ENCODE results near the gene ITIH3.

ITIH3 gene

DNA sequence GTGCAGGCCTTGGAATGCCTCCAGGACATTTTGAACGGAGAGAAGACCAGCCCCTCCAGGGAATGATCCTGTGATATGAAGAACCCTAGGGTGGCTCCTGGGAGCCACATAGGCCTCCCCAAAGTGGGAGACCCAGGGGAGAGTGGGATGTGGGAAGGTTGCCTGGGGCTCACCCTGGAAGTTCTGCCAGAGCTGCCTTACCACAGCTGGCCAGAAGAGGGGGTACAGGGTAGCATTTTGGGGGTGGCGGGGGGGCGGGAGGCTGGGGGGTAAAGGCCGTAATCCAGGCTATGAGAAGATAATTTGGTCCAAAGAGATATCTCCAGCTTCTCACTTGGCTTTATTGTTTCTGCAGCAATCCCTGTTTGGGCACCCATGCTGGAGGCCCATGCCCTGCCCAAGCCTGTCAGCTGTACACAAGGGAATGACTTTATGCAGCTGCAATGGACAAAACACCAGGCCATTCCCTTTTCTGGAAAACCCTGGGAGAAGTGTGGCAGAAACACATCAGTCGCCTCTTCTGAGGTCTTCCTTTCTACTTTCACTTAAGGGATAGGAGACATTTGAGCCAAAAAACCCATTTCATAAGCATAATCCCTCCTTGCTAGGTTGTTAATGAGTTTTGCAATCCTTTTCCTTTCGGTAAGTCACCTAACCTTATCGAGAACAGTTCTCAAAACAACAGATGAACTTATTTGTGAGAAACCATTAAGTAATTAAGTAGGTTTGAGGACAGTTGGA, 51.3 kb downstream of the ITIH3 start:
- H3K27me3 ChIP-seq (ENCODE audit: insufficient read depth, low read length): no peaks in the 10 kb centered on the region
- H4K12ac ChIP-seq (ENCODE audit: low read depth, low read length): no peak overlapping the region
- WGBS (ENCODE audit: extremely low coverage, insufficient coverage, insufficient read length): no CpG with 5 or more reads among the region's 7 CpGs
- H3K27ac ChIP-seq (ENCODE audit: low read depth, low read length): no peak overlapping the region
- no peaks in the 10 kb centered on the region for H3K79me2 ChIP-seq (ENCODE audit: control insufficient read depth, insufficient read depth, low read length, poor library complexity)
- H3K9ac ChIP-seq (ENCODE audit: low read length): no peak overlapping the region
- H3K79me1 ChIP-seq (ENCODE audit: low read length): no peaks in the 10 kb centered on the region
- DNase-seq: no peak
- H3K14ac ChIP-seq (ENCODE audit: low read length): no peak overlapping the region
- H3K4ac ChIP-seq (ENCODE audit: low read depth, low read length): no peak overlapping the region
- H3K4me2 ChIP-seq (ENCODE audit: low read length): no peak overlapping the region
- H3K18ac ChIP-seq (ENCODE audit: low read length): no peak overlapping the region
- no peaks in the 10 kb centered on the region for H3K4me1 ChIP-seq (ENCODE audit: control insufficient read depth in 1 of 2, insufficient read depth in 2 of 2, low read length in 2 of 2)
- peaks cover 2% of the 10 kb centered on the region for H3K9me3 ChIP-seq (ENCODE audit: insufficient read depth, low read depth, low read length)
- no peak overlapping the region for H2AK5ac ChIP-seq (ENCODE audit: low read length)
- no peak overlapping the region for H3K4me3 ChIP-seq (ENCODE audit: low read depth, low read length)
- H2BK5ac ChIP-seq (ENCODE audit: low read depth, low read length, poor library complexity): no peak overlapping the region
- H4K8ac ChIP-seq (ENCODE audit: low read depth, low read length): no peak overlapping the region
- H3K36me3 ChIP-seq (ENCODE audit: control insufficient read depth in 1 of 2, insufficient read depth in 2 of 2, low read length in 2 of 2): peaks cover 6 to 17% of the 10 kb centered on the region in 2 experiments
- H2BK12ac ChIP-seq (ENCODE audit: low read length): no peak overlapping the region
- H2BK120ac ChIP-seq (ENCODE audit: insufficient read depth, low read length, poor library complexity): no peak overlapping the region
- H4K91ac ChIP-seq (ENCODE audit: low read depth, low read length): no peak overlapping the region
- no peak overlapping the region for H2AFZ ChIP-seq (ENCODE audit: insufficient read depth, low read length, poor library complexity)
- no peak overlapping the region for H3K23ac ChIP-seq (ENCODE audit: low read length)

GRCh38 chr3:52846432-52846965, 51.9 kb downstream of the ITIH3 start:
- no peak overlapping the region for H3K27ac ChIP-seq (ENCODE audit: low read depth, low read length)
- H3K36me3 ChIP-seq (ENCODE audit: control insufficient read depth in 1 of 2, insufficient read depth in 2 of 2, low read length in 2 of 2): peaks cover 3 to 15% of the 10 kb centered on the region in 2 experiments
- H3K14ac ChIP-seq (ENCODE audit: low read length): no peak overlapping the region
- DNase-seq: no peak
- H2BK12ac ChIP-seq (ENCODE audit: low read length): no peak overlapping the region
- no peak overlapping the region for H2BK5ac ChIP-seq (ENCODE audit: low read depth, low read length, poor library complexity)
- H3K4me3 ChIP-seq (ENCODE audit: low read depth, low read length): no peak overlapping the region
- no peak overlapping the region for H3K23ac ChIP-seq (ENCODE audit: low read length)
- no peak overlapping the region for H4K12ac ChIP-seq (ENCODE audit: low read depth, low read length)
- H4K91ac ChIP-seq (ENCODE audit: low read depth, low read length): no peak overlapping the region
- H2BK120ac ChIP-seq (ENCODE audit: insufficient read depth, low read length, poor library complexity): no peak overlapping the region
- no CpG with 5 or more reads among the region's 15 CpGs for WGBS (ENCODE audit: extremely low coverage, insufficient coverage, insufficient read length)
- no peaks in the 10 kb centered on the region for H3K79me2 ChIP-seq (ENCODE audit: control insufficient read depth, insufficient read depth, low read length, poor library complexity)
- H3K4me2 ChIP-seq (ENCODE audit: low read length): no peak overlapping the region
- no peak overlapping the region for H3K18ac ChIP-seq (ENCODE audit: low read length)
- H3K9me3 ChIP-seq (ENCODE audit: insufficient read depth, low read depth, low read length): peaks cover 2% of the 10 kb centered on the region
- no peak overlapping the region for H4K8ac ChIP-seq (ENCODE audit: low read depth, low read length)
- no peak overlapping the region for H3K4ac ChIP-seq (ENCODE audit: low read depth, low read length)
- H2AK5ac ChIP-seq (ENCODE audit: low read length): no peak overlapping the region
- H3K9ac ChIP-seq (ENCODE audit: low read length): no peak overlapping the region
- no peaks in the 10 kb centered on the region for H3K79me1 ChIP-seq (ENCODE audit: low read length)
- no peaks in the 10 kb centered on the region for H3K4me1 ChIP-seq (ENCODE audit: control insufficient read depth in 1 of 2, insufficient read depth in 2 of 2, low read length in 2 of 2)
- no peaks in the 10 kb centered on the region for H3K27me3 ChIP-seq (ENCODE audit: insufficient read depth, low read length)
- H2AFZ ChIP-seq (ENCODE audit: insufficient read depth, low read length, poor library complexity): no peak overlapping the region

DNA sequence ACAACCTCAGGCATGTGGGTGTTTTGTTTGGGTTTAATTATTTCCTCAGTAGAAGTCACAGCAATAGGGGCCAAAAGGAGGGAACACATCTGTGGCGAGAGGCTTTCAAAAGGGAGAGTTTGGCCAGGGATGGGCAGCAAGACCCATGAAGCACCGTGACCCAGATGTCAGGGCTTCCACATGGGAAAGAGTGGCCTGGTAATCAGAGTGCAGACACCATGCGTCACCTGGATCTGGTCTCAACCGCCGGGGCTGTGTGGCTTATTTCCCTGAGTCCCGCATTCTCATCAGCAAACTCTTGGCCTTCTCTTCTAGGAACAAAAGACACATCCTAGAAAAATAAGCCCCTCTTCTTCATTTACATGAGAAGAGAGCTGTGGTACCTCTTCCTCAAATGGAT, 52.6 kb downstream of the ITIH3 start:
- H4K12ac ChIP-seq (ENCODE audit: low read depth, low read length): no peak overlapping the region
- H3K4me1 ChIP-seq (ENCODE audit: control insufficient read depth in 1 of 2, insufficient read depth in 2 of 2, low read length in 2 of 2): no peaks in the 10 kb centered on the region
- H3K14ac ChIP-seq (ENCODE audit: low read length): no peak overlapping the region
- no peak overlapping the region for H2AK5ac ChIP-seq (ENCODE audit: low read length)
- no peaks in the 10 kb centered on the region for H3K79me2 ChIP-seq (ENCODE audit: control insufficient read depth, insufficient read depth, low read length, poor library complexity)
- H3K27me3 ChIP-seq (ENCODE audit: insufficient read depth, low read length): no peaks in the 10 kb centered on the region
- H4K8ac ChIP-seq (ENCODE audit: low read depth, low read length): no peak overlapping the region
- no peak overlapping the region for H3K18ac ChIP-seq (ENCODE audit: low read length)
- no peak overlapping the region for H4K91ac ChIP-seq (ENCODE audit: low read depth, low read length)
- DNase-seq: no peak
- no peak overlapping the region for H3K4me3 ChIP-seq (ENCODE audit: low read depth, low read length)
- no peak overlapping the region for H3K4me2 ChIP-seq (ENCODE audit: low read length)
- no peak overlapping the region for H2BK120ac ChIP-seq (ENCODE audit: insufficient read depth, low read length, poor library complexity)
- no peaks in the 10 kb centered on the region for H3K79me1 ChIP-seq (ENCODE audit: low read length)
- no peak overlapping the region for H3K4ac ChIP-seq (ENCODE audit: low read depth, low read length)
- WGBS (ENCODE audit: extremely low coverage, insufficient coverage, insufficient read length): no CpG with 5 or more reads among the region's 6 CpGs
- H3K36me3 ChIP-seq (ENCODE audit: control insufficient read depth in 1 of 2, insufficient read depth in 2 of 2, low read length in 2 of 2): peaks cover 7 to 15% of the 10 kb centered on the region in 2 experiments
- peaks cover 2% of the 10 kb centered on the region for H3K9me3 ChIP-seq (ENCODE audit: insufficient read depth, low read depth, low read length)
- no peak overlapping the region for H2BK5ac ChIP-seq (ENCODE audit: low read depth, low read length, poor library complexity)
- H3K27ac ChIP-seq (ENCODE audit: low read depth, low read length): no peak overlapping the region
- H2BK12ac ChIP-seq (ENCODE audit: low read length): no peak overlapping the region
- no peak overlapping the region for H3K23ac ChIP-seq (ENCODE audit: low read length)
- no peak overlapping the region for H3K9ac ChIP-seq (ENCODE audit: low read length)
- H2AFZ ChIP-seq (ENCODE audit: insufficient read depth, low read length, poor library complexity): no peak overlapping the region

DNA sequence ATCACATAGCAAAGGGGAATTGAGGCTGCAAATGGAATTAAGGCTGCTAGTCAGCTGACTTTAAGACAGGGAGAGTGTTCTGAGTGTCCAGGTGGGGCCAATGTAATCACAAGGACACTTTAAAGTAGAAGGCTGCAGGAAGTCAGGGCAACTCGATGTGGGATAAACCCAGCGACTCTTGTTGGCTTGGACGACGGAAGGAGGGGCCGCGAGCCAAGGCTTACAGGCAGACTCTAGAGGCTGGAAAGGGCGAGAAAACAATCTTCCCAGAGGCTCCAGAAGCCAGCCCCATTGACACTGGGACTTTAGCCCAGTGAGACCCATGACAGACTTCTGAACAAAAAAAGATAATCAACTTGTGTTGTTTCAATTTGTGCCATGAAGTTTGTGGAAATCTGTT, 53.1 kb downstream of the ITIH3 start:
- Histone ChIP-seq H4K12ac (ENCODE audit: low read depth, low read length) (no peak overlapping the region), H2AK5ac (ENCODE audit: low read length) (no peak overlapping the region), H3K9ac (ENCODE audit: low read length) (no peak overlapping the region), H2BK120ac (ENCODE audit: insufficient read depth, low read length, poor library complexity) (no peak overlapping the region), H3K4me3 (ENCODE audit: low read depth, low read length) (no peak overlapping the region), H3K79me1 (ENCODE audit: low read length) (no peaks in the 10 kb centered on the region), H3K27me3 (ENCODE audit: insufficient read depth, low read length) (no peaks in the 10 kb centered on the region), H2BK5ac (ENCODE audit: low read depth, low read length, poor library complexity) (no peak overlapping the region), H3K79me2 (ENCODE audit: control insufficient read depth, insufficient read depth, low read length, poor library complexity) (no peaks in the 10 kb centered on the region), H3K14ac (ENCODE audit: low read length) (no peak overlapping the region), H3K4me1 (ENCODE audit: control insufficient read depth in 1 of 2, insufficient read depth in 2 of 2, low read length in 2 of 2) (no peaks in the 10 kb centered on the region), H2AFZ (ENCODE audit: insufficient read depth, low read length, poor library complexity) (no peak overlapping the region), H4K91ac (ENCODE audit: low read depth, low read length) (no peak overlapping the region), H3K18ac (ENCODE audit: low read length) (no peak overlapping the region), H3K4me2 (ENCODE audit: low read length) (no peak overlapping the region), H3K23ac (ENCODE audit: low read length) (no peak overlapping the region), H3K27ac (ENCODE audit: low read depth, low read length) (no peak overlapping the region), H3K4ac (ENCODE audit: low read depth, low read length) (no peak overlapping the region), H2BK12ac (ENCODE audit: low read length) (no peak overlapping the region), H3K36me3 (ENCODE audit: control insufficient read depth in 1 of 2, insufficient read depth in 2 of 2, low read length in 2 of 2) (peaks cover 7 to 15% of the 10 kb centered on the region in 2 experiments), H4K8ac (ENCODE audit: low read depth, low read length) (no peak overlapping the region), H3K9me3 (ENCODE audit: insufficient read depth, low read depth, low read length) (peaks cover 2% of the 10 kb centered on the region)
- no peak for DNase-seq
- no CpG with 5 or more reads among the region's 7 CpGs for WGBS (ENCODE audit: extremely low coverage, insufficient coverage, insufficient read length)
